Body of pancreas (tissue), 4 donors: ENCODE measurements around the gene MRPL55.

Source experiments
- CTCF ChIP-seq, 7 experiments: fragments of 450-650 bp in 4 of 7; fragments of 200-600 bp in 3 of 7; sonication (generic) in 3 of 7; IDR thresholded peaks; one replicate each; pipeline ENCODE4 v1.5.1; 2016 to 2019; ENCODE audit warnings: antibody characterized with exemption in 7 of 7
- POLR2A ChIP-seq, 3 donors: fragments of 450-650 bp; IDR thresholded peaks; one replicate each; pipeline ENCODE4 v1.6.1; 2016; ENCODE audit warnings: antibody characterized with exemption in 3 of 3, mild to moderate bottlenecking in 2 of 3

- no peak for TF ChIP-seq CTCF (IDR thresholded peaks at IDR 0.05)
- TF ChIP-seq POLR2A (IDR thresholded peaks at IDR 0.05), result no peak
These were observed 11.3 kb upstream of the MRPL55 start for GRCh38 chr1:228120351-228120750.
